Activated CD8-positive, alpha-beta memory T cell treated with anti-CD3 and anti-CD28 coated beads for 24 hours (primary cell): Measurements from ENCODE around the gene SRGAP1.
"Not testable (repeated sequence)": the region's sequence is repeated elsewhere in the genome, so short reads cannot be mapped to it uniquely, and the experiment has no call there.

Source experiments
- DNase-seq: peaks from one replicate; pipeline ENCODE4 v3.0.0-alpha.2; 2020

The SRGAP1 gene

DNA sequence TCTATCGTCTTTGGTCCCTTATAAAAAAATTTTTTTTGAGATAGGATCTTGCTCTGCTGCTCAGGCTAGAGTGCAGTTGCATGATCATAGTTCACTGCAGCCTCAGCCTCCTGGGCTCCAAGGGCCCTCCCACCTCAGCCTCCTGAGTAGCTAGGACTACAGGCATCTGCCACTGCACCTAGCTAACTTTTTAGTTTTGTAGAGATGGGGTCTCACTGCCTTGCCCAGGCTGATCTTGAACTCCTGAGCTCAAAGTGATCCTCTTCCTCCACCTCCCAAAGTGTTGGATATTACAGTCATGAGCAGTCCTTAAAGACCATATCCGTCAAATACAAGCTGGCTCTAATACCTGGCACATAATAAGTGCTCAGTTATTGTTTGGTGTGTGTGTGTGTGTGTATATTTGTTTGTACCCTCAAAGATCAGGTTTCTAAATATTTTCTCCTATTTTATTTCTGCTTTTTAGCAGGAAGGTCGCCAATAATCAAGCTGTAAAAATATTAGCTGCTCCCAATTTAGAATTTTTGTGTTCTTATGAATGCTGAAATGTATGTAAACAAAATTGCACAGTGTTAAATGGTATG is 30.5 kb downstream of the SRGAP1 start:
- no peak for DNase-seq

DNA sequence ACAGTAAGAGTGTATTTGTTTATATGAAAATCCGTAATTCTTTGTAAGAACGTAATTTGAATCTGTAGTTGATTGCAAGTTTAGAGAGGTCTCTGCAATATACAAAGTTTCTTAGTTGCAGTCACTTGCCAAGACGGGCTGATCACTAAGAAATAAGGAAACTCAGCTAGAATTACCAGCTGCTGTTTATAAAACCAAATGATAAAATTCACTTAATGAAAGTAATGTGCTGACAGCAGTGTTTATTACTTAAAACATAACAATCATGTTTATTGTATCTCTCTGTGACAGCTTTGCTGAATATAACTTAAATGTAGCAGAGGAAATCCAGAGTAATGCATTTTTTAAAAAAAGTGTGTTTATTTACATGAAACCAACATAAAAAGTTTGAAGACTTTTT is 31.2 kb downstream of the SRGAP1 start:
- DNase-seq, result no peak

DNA sequence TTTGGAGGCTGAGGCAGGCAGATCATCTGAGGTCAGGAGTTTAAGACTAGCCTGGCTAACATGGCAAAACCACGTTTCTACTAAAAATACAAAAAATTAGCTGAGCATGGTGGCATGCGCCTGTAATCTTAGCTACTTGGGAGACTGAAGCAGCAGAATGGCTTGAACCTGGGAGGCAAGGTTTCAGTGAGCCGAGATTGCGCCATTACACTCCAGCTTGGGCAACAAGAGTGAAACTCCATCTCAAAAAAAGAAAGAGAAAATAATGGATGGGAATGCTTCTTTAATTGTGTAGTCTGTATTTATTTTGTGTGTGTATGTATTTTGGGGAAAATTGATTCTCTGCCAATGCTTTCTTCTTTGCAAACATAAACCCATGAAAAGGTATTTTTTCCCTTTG is 32.5 kb downstream of the SRGAP1 start:
- no peak for DNase-seq

DNA sequence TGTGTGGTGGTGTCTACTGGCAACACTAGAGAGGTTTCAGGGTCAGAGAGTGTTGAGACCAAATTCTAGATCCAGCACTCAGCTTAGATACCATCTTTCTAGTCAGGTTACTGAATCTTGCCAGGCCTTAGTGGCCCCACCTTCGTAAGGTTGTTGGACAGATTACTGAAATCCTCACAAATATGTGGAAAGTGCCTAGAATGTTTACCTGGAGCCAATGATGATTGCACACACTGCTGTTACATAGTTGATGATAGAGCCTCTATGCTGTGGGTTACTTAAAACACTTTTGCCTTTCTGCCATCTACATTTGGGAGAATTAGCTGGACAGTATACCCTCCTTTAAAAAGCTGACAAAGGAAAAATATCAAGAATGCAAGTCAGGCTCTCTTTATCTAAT is 33.2 kb downstream of the SRGAP1 start:
- no peak for DNase-seq

DNA sequence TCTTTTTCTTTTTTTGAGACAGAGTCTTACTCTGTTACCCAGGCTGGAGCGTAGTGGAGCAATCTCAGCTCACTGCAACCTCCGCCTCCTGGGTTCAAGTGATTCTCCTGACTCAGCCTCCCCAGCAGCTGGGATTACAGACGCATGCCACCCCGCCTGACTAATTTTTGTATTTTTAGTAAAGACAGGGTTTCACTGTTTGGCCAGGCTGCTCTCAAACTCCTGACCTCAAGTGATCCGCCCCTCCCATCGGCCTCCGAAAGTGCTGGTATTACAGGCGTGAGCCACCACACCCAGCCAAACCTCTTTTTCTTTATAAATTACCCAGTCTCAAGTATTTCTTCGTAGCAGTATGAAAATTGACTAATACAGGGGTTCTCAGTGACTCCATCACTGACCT is 35.7 kb downstream of the SRGAP1 start:
- DNase-seq, result not testable (repeated sequence)

DNA sequence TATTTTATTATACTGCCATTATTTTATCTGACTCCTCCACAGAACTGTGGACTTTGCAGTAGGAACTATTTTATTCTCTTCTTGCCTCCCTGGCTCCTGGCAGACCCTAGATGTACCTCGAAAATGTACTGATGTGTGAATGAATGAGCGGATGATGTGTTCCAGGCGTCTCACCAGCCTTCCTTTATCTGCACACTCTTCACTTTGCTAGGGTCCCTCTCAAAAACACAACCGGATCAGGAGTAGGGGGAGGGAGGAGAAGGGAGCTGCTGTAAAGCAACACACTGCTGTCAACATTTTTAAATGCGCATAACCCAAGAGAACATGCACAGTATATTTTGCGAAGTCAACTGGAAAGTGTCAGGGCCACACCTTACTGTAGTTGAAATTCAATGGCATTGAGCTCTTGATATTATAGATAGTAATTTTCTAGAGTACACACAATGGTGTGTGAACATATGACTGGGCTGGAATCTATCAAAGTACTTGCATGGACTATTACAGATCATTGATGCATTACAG is 36.3 kb downstream of the SRGAP1 start:
- no peak for DNase-seq

DNA sequence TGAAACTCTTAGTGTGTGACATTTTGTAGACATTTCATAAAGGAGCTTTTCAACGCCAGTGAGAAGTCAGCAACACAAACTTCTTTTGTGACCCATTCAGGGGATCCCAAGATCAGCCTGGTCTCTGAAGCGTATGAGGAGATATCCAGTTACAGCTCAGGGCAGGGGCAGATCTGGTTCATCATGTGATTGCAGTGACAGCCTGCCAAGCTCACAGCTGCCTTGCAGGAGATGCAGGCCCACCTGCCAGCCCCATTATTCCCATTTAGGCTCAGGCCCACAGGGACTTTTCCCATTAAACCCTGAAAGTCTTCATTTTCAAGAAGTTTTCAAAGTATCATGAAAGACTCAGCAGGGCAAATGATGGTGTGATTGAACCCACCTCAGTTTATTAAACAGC is 38.3 kb downstream of the SRGAP1 start:
- DNase-seq, result no peak

DNA sequence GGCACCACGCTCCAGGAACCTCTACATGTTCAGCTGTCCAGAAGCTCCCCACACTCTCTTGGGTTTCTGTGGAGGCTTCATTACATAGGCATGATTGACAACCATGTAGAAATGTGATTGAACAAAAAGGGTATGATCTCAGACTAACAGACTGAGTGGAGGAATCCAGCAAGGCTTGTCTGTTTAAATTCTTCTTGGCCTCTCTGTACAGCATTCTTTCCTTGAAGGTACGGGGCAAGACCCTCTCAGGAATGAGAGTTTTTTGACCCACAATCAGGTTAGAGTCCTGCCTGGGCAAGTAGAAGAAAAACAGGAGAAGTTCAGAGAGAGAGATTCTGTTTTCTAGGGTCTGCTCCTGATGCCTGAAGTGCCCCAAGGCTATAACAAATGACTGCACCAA is 40.9 kb downstream of the SRGAP1 start:
- no peak for DNase-seq

DNA sequence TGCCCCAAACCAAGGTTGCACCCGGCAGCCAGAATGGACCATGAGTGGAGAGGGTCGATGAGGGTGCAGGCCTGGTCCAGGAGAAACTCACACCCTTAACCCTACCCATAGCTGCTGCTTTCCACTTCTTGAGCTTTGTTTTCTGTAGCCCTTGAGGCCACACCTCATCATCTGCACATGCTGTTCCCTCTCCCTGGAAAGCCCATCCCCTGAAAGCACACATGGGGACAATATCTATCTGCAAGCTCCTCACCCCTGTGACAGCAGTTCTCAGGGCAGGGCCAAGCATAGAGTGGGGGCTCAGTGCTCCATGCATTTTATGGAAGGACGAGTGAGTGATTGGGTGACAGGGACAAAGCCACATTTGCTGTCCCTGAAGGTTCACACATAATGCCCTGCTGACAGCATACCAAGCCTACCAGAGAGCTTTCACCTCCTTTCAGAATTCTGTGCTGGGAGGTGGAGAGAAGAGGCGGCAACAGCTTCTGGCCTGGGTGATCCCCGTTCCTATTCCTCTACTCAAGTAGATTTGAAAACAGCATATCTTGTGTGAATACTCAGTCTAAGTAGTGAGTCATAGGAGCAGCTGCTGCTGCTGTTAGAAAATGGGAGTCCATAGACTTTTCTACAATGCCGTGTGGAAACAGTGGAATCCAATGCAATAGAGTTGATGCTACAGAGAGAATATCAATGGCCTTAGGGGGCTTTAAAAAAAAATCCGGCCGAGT is 44.6 kb downstream of the SRGAP1 start:
- DNase-seq, result no peak

DNA sequence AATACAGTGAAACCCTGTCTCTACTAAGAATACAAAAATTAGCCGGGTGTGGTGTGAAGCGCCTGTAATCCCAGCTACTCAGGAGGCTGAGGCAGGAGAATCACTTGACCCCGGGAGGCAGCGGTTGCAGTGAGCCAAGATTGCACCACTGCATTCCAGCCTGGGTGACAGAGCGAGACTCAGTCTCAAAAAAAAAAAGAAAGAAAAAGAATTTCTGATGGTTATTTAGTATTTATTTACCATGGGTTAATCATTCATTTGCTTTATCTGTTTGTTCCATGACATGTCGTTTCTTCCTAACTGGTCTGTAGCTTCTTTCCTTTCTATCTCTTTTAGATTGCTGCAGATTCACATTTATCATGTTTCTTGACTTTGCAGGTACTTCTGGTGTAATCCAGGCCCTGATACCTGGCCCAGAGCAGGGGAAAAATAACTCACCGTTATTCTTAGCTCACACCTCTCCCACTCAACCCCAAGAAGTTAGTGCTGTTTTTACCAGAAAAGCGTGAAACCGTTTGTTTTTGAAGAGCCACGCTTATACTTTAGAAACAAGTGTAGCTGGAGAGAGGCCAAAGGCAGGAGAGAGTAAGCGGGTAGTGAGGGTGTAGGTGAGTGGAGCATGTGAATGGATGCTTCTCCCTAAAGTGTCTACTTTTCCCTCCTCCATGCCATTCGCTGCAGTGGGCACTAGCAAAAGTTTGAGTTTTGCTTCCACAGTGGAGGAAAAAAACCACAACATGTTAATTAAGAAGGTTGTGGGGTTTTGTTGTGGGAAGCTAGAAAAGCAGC is 45.4 kb downstream of the SRGAP1 start:
- DNase-seq, result no peak

DNA sequence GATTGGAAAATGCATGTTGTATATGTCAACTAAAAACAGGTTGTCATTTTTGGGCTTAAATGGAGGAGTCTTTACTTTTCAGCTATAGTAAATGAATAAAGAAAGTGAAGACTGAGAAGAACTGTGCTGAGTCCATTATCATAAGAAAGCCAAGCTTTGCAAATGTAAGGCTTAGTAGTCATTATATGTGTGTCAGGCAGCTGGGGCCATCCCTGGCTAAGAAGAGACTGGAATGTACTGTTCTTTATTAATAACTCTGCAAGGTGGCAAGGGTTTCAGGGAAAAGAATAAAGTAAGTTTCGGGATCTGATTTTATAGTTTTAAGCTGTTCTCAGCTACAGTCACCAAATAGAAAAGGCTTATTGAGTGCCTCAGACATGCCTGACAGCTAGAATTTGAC is 48.7 kb downstream of the SRGAP1 start:
- DNase-seq, result no peak

DNA sequence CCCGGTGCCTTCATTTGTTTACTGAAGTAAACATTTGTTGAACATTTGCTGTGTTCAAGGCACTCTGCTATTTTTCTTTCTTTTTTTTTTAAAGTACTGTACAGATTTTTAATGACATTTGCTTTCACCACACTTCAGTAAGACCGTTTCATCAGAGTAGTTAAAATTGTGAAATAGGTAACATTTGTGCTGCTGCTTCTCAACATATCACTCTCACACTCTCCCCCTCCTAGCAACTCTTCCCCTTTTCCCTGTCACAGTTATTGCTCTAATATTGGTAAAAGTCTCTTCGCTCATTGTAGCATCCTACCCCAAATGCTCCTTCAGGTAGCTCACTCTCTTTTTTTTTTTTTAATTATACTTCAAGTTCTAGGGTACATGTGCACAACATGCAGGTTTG is 49.6 kb downstream of the SRGAP1 start:
- DNase-seq, result no peak

DNA sequence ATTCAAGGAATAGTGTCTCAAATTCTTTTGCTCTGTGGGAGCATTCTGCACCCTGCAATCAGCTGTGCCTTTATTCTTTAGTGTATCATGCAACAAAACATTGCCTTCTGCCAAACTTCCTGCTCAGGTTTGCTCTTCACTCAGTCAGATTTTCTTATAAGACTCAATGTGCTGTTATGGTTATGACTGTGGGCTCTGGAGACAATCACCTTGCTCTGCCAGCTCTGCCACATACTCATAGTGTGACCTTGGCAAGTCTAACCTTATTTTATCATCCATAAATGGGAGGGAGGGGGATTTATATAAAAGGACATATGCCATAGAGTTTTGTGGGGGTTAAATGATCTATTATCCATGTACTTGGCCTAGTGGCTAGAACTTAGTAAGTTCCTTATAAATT is 51.3 kb downstream of the SRGAP1 start:
- DNase-seq, result no peak

DNA sequence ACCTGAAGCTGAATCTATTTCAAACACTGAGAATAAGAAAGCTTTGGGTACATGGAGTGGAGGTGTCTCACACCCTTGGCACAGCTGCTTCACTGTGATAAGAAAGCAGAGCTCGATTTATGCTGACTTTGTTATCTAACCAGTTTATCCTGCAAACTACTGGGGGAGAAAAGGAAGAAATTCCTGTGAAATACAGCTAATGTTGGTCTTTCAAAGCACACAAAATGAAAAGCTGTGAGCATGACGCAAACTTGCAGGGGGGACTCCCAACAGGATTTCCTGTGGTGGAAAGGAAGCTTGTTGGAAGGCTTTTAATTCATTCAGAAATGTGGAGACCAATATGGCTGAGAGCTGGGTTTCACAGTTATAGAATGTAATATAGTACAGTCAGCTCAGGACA is 53.4 kb downstream of the SRGAP1 start:
- DNase-seq, result no peak

DNA sequence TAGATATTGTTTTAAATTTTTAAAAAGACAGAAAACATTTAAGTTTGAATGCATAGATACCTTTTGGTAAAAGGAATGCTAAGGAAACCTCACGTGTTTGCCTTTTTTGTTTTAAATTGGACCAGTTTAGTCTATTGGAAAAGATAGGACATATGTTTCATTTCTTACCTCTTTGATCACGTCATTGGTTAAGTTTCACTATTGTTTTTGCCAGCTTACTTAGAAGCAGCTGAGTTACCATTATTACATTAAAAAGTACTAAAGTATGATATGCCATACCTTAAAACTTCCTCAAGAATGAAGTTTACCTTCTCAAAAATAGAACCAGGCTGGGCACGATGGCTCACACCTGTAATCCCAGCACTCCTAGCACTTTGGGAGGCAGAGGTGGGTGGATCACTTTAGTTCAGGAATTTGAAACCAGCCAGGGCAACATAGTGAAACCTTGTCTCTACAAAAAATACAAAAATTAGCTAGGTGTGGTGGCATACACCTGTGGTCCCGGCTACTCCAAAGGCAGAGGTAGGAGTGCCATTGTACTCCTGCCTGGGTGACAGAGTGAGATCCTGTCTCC is 54.4 kb downstream of the SRGAP1 start:
- DNase-seq, result no peak

DNA sequence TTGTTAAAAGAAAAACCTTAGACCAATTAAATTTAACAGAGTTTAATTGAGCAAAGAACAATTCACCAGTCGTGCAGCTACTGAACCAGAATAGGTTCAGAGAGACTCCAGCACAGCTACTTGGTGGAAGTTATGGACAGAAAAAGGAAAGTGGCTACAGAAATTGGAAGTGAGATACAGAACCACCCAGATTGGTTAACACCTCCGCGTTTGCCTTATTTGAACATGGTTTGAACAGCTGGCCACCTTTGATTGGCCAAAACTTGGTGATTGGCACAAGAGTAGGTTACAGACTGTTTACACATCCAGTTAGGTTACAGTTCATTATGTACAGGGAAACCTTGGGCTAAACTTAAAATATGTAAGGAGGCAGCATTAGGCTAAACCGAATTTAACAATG is 54.9 kb downstream of the SRGAP1 start:
- no peak for DNase-seq

DNA sequence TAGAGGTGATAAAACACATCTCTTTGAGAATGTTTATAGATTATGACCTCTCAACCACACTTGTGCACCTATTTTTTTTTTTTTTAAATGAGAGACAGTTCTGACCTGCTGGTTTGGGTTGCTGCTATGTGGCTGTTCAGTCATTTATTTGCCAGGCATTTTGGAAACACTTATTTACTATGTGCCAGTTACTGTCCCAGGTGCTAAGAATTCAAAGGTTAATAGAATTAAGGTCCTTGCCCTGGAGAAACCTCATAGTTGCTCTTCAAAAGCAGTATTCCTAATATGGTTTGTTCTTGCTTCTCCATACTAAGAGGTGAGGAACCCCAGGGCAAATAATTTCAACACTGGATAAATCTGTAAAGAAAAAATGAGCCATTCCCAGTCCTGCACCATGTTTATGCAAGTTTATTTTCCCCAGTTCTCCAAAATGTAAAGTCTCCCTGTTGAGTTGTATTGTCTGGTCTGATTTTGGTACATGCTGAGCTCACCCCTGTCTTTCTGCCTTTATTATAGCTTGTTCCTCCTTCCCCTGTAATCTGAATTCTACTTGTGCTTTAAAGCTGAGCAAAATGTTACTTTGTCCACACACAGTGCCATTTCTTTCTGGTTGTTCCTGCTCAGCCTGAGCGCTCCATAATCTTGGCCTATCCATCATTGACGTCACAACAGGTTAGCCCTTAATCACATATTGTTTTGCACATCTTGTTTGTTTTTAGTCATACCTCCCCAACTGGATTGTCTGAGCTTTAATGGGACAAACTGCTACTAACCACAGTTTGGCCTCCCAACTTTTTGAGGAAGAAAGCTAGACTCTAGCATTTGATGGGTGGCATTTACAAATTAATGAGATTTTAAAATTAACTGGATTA is 56.7 kb downstream of the SRGAP1 start:
- DNase-seq, result no peak

DNA sequence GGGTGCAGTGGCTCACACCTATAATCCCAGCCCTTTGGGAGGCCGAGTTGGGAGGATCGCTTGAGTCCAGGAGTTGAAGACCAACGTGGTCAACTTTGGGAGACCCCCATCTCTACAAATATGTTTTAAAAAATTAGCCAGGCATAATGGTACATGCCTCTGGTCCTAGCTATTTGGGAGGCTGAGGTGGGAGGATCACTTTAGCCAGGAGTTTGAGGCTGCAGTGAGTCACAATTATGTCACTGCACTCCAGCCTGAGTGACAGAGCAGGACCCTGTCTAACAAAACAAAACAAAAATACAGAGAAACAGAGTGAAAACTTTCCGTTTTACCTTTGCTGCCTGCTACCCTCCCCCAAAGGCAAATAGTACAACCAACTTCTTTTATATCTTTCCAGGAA is 60.2 kb downstream of the SRGAP1 start:
- no peak for DNase-seq

DNA sequence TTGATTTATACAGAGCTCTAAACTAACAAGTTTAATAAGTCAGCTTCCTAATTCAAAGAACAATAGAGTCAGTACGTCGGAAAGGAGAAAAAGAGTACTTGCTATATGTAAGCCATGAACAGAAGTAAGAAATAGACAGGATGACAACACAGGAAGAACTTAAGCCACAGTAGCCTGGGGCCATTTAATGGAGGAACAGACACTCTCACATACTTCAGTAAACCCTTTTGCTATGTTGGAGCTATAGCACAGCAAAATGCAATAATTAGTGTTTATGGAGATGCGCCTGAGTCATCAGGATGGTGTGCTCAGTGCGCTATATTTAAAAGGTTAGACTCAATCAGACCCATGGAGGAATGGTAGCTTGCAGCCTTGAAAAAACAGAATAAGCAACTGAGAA is 61.0 kb downstream of the SRGAP1 start:
- no peak for DNase-seq

DNA sequence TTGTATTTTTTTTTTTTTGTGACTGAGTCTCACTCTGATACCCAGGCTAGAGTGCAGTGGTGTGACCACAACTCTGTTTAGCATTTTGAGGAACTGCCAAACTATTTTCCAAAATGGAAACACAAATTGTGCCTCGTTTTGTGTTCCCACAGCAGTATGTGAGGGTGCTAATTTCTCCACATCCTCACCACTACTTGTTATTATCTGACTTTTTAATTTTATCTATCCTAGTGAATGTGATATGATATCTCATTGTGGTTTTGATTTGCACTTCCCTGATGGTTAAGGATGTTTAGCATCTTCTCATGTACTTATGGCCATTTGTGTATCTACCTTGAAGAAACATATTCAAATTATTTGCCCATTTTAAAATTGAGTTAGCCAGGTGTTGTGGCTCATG is 62.4 kb downstream of the SRGAP1 start:
- DNase-seq, result no peak

DNA sequence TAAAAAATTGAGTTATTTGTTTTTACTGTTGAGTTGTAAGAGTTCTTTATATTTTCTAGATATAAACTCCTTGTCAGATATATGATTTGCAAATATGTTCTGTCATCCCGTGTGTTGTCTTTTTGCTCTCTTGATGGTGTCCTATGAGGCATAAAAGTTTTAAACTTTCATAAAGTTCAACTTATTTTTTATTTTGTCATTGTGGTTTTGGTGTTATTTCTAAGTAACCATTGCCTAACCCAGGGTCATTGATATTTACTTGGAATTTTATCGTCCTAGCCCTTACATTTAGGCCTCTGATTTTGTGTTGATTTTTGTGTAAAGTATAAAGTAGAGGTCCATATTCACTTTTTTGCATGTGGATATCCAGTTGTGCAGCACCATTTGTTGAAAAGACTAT is 63.1 kb downstream of the SRGAP1 start:
- DNase-seq, result no peak

DNA sequence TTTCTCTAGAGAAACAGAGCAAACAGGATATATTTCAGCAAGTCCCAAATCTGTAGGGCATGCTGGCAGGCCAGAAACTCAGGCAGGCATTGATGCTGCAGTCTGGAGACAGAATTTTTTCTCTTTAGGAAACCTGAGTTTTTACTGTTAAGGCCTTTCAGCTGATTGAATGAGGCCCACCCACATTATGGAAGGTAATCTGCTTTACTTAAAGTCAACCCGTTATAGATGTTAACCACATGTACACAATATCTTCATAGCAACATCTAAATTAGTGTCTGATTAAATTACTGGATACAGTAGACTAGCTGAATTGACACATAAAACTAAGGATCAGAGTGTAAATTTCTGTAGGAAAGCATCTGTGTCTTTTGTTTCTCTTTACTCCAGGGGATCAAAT is 65.2 kb downstream of the SRGAP1 start:
- DNase-seq, result no peak

DNA sequence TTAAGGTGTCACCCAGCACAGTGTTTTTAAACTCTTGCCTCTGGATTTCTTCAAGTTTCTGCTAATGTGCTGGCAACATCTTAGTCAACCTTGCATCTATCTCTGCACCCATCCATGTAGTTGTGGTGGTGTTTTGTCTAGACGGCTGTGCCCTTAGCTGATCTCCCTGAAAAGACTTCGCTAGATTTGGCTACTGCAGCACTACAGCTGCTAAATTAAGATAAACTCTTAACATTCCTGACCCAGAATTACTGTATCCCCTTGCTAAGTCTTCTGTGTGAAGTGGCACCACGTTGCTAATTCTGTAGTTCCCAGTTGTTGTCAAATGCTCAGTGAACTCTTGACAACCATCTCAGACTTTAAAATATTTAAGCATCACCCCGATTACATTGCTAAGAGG is 66.8 kb downstream of the SRGAP1 start:
- no peak for DNase-seq
